ENCODE results near the gene PALLD.

GRCh38 chr4:168538632-168539031 lies 41.8 kb downstream of the PALLD start:
- TF ChIP-seq EZH2phosphoT487 (IDR thresholded peaks at IDR 0.05; ENCODE audit: insufficient read depth, low read depth) = no peak
- TF ChIP-seq EZH2 (IDR thresholded peaks at IDR 0.05; ENCODE audit: insufficient read depth, poor library complexity, severe bottlenecking) = no peak

All from GM23248 (cell line).